Muscle layer of duodenum (tissue), 2 donors: ENCODE data around the gene ALDH6A1.

Experiments used
- H3K27ac ChIP-seq: one replicate; pipeline ENCODE4 v1.7.0; 2013; ENCODE audit warnings: mild to moderate bottlenecking, low read length
- H3K27me3 ChIP-seq: one replicate; pipeline ENCODE4 v1.7.0; 2013; ENCODE audit warnings: low read depth, mild to moderate bottlenecking, control low read depth, low read length
- H3K36me3 ChIP-seq, 2 donors: one replicate each; pipeline ENCODE4 v1.7.0; 2013; ENCODE audit warnings: low read length in 2 of 2, control low read depth in 1 of 2, mild to moderate bottlenecking in 1 of 2; ENCODE audit not compliant: insufficient read depth in 2 of 2, control insufficient read depth in 1 of 2
- H3K4me1 ChIP-seq, 2 donors: one replicate each; pipeline ENCODE4 v1.7.0; 2013; ENCODE audit warnings: low read length in 2 of 2, mild to moderate bottlenecking in 2 of 2, control low read depth in 1 of 2, moderate library complexity in 1 of 2; ENCODE audit not compliant: insufficient read depth in 2 of 2, control insufficient read depth in 1 of 2
- H3K4me3 ChIP-seq, 2 donors: one replicate each; pipeline ENCODE4 v1.7.0; 2013; ENCODE audit warnings: low read length in 2 of 2, low read depth in 1 of 2, mild to moderate bottlenecking in 1 of 2
- H3K9me3 ChIP-seq, 2 donors: one replicate each; pipeline ENCODE4 v1.7.0; 2013; ENCODE audit warnings: low read length in 2 of 2, control low read depth in 1 of 2, mild to moderate bottlenecking in 1 of 2; ENCODE audit not compliant: control insufficient read depth in 1 of 2
- donor health status: healthy.

Gene ALDH6A1

DNA sequence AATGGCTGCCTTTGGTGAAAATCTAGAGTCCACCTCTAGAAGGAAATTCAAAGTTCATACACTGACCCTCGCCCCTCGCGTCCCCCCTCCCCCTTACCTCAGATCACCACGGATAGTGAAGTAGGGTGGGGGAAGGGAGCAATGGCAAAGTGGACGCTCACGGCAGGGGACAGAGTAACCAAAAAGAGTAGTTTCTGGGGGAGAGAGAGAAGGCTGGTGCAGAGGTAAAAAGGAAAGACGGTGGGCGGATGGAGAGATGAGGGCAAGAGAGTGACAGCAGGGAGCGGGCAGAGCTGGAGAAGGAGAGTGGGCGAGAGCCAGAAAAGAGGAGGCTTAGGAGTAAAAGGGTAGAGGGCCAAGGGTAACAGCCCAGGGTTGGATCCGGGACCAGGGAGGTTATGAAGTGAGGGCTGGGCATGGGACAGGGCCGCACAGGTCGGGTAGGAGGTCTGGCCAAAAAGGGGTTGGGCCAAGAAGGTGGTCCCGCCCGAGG is 423 bp downstream of the ALDH6A1 start:
- Histone ChIP-seq H3K4me1 (peaks cover 6 to 25% of the 10 kb centered on the region in 2 donors), H3K9me3 (no peaks in the 10 kb centered on the region), H3K27me3 (no peaks in the 10 kb centered on the region), H3K4me3 (peak overlapping the region; percentile 79 to 97), H3K27ac (peak overlapping the region; percentile 68), H3K36me3 (no peaks in the 10 kb centered on the region)

DNA sequence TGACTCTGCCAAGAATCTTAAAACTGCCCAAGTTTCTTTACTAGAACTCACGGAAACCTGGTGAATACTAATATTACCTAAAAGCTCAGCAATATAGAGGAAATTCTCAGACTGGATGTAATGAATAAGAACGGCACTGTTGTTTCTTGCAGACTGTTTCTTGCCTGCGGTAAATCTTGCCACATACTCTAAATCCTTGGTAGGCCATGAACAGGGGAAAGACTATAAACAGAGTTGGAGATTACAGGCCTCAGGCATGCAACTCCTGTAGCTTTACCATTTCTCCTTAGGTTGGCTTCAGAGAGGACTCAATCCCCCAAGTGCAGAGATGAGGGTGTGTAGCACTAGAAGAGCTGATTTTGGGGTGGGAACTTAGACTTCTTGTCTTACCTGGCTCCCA is 1.1 kb downstream of the ALDH6A1 start:
- Histone ChIP-seq H3K9me3 (no peaks in the 10 kb centered on the region), H3K27me3 (no peaks in the 10 kb centered on the region), H3K27ac (peak overlapping the region; percentile 68), H3K4me3 (peak overlapping the region; percentile 79 to 97), H3K36me3 (no peaks in the 10 kb centered on the region), H3K4me1 (peaks cover 6 to 25% of the 10 kb centered on the region in 2 donors)

DNA sequence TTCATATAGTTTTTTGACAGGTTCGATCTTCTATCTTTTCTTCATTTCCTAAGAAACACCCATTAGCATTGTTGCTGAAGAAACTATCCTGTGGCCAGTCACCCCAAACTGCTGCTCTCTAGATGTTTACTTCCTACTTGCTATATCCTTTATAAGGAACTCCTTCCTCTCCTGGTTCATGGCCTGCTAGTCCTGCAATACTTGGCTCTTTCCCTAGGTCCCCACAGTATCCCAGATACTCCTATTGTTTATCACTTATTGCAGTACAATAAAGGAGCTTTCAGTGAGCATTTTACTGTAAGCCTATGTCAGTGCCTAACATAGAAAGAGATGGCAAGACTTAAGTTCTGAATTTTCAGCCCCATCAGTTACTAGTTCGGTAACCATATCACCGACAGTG is 2.8 kb downstream of the ALDH6A1 start:
- Histone ChIP-seq H3K4me3 (no peak overlapping the region), H3K27me3 (no peaks in the 10 kb centered on the region), H3K4me1 (peaks cover 6 to 24% of the 10 kb centered on the region in 2 donors), H3K36me3 (no peaks in the 10 kb centered on the region), H3K27ac (no peak overlapping the region), H3K9me3 (no peaks in the 10 kb centered on the region)

DNA sequence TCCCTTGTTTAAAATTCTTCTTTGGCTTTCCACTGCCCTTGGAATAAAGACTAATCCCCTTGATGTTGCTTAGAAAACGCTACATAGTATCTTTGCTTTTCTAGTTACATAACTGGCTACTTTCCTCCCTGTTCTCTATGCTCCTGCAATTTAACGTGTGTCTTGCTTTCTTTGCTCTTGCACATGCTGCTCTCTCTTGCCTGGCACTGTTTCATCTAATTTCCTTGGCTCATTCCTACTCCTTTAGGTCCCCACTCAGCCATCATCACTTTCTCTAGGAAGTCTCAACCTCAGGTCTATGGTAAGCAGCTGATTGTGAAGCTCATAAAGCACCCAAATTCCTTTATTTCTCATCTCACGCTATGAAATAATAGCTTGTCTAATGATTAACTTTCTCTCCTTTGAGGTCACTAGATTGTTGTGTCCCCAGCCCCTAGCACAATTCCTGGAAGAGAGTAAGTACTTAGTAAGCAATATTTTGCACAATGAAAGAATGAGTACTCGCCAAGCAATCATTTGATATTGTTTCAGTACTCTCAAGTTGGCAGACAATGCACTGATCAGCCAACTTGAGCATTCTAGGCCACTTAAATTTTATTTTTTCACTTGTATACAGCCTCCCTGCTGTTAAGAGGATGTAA is 3.3 kb downstream of the ALDH6A1 start:
- Histone ChIP-seq H3K27ac (no peak overlapping the region), H3K9me3 (no peaks in the 10 kb centered on the region), H3K4me3 (no peak overlapping the region), H3K27me3 (no peaks in the 10 kb centered on the region), H3K36me3 (no peaks in the 10 kb centered on the region), H3K4me1 (peaks cover 6 to 19% of the 10 kb centered on the region in 2 donors)

DNA sequence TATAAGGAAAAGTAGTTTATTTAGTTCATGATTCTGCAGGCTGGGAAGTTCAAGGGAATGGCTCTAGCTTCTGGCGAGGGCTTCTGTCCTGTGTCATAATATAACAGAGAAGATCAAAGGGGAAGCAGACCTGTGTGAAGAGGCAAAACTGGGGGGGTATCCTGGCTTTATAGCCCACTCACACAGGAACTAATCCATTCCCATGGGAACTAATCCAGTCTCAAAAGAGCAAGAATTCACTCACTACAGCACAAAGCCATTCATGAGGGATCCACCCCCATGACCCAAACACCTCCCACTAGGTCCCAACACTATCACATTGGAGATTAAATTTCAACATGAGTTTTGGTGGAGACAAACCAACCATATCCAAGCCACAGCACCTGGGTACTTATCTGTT is 6.9 kb downstream of the ALDH6A1 start:
- Histone ChIP-seq H3K36me3 (peaks cover 4 to 5% of the 10 kb centered on the region in 2 donors), H3K27me3 (no peaks in the 10 kb centered on the region), H3K9me3 (no peaks in the 10 kb centered on the region), H3K4me3 (no peak overlapping the region), H3K4me1 (no peaks in the 10 kb centered on the region), H3K27ac (no peak overlapping the region)

DNA sequence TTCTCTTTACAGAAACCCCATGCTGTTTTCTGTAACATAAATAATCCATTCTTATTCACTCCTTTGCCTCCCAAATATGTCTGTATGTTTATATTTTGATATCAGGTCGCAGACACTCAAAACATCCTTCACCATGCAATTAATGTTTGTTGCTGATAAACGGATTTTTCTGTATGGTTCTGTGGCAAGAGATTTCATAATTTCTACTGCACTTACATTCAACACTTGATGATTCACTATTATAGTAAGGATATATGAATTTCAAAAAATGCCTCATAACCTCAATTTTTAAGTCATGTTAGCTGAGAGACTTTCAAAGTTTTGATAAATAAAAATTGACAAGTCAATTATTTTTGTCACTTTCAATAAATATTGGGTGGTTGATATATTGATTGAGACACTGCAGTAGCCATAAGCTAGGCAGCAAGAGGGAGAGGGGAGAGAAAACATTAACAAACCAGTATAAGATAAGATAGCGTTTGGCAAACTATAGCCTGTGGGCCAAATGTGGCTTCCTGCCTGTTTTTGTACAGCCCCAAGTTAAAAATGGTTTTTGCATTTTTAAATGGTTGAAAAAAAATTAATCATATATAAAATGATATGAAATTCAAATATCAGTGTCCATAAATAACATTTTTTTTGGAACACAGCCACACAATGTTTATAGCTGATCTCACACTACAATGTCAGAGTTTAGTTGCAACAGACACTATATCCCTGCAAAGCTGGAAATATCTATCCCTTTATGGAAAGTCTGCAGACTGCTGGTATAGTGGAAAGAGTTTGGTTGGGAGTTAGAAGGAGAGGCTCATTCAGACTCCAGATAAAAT is 18.3 kb downstream of the ALDH6A1 start:
- Histone ChIP-seq H3K4me1 (no peaks in the 10 kb centered on the region), H3K4me3 (no peak overlapping the region), H3K27me3 (no peaks in the 10 kb centered on the region), H3K9me3 (no peaks in the 10 kb centered on the region), H3K36me3 (peaks cover 15 to 63% of the 10 kb centered on the region in 2 donors), H3K27ac (no peak overlapping the region)

DNA sequence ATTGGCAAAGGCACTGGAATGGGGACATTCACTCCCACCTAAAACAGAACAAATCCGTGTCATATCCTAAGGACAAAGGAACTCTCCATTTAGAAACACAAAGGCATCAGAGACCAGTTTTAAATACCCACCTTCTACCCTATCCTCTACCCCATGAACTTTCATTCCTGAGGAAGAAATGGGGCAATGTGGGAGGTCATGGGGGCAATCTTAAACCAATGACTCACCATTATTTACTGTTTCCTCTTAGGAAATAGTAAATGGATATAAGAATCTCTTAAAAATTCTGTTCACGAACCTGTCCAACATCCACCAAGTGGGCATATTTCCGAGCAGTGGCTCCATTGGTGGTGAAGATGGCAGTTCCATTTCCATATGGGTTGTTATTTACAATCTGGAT is 19.4 kb downstream of the ALDH6A1 start:
- H3K9me3 ChIP-seq: no peaks in the 10 kb centered on the region
- no peak overlapping the region for H3K4me3 ChIP-seq
- H3K4me1 ChIP-seq: no peaks in the 10 kb centered on the region
- no peak overlapping the region for H3K27ac ChIP-seq
- H3K36me3 ChIP-seq: peaks cover 21 to 62% of the 10 kb centered on the region in 2 donors
- no peaks in the 10 kb centered on the region for H3K27me3 ChIP-seq

DNA sequence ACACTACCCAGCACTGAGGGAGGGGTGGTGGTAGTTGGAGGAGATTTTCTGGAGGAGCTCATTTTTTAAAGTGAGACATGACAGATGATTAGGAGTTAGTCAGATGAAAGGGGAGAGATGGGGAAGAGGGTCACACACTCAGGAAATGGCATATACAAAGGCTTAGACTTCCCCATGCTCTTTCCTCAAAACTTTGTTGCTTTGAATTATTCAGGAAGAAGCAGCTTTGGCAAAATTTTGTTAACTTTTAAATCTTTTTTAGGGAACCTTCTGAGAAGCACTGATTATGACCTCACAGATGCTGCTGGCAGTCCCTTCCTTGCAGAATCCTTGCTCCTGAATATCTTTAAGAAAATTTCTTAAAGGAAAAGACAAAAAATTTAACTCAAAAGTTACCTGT is 19.8 kb downstream of the ALDH6A1 start:
- Histone ChIP-seq H3K27me3 (no peaks in the 10 kb centered on the region), H3K36me3 (peaks cover 25 to 65% of the 10 kb centered on the region in 2 donors), H3K9me3 (no peaks in the 10 kb centered on the region), H3K4me3 (no peak overlapping the region), H3K4me1 (no peaks in the 10 kb centered on the region), H3K27ac (no peak overlapping the region)

DNA sequence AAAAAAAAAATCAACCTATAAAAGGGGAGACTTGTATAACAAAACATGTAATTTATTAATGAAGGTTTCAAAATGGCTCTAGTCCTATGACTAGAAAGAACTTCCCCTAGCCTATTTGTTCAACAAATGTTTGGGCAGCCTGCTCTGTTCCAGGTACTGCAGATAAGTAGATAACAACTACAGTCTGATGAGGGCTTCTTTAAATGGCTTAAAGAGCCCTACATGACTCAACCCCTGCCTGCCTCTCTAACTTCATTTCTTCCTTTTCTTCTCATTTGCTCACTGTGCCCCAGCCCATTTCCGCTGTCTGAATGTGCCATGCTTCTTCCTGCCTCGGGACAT is 21.5 kb downstream of the ALDH6A1 start:
- Histone ChIP-seq H3K27me3 (no peaks in the 10 kb centered on the region), H3K4me1 (no peaks in the 10 kb centered on the region), H3K27ac (no peak overlapping the region), H3K4me3 (no peak overlapping the region), H3K9me3 (no peaks in the 10 kb centered on the region), H3K36me3 (peaks cover 25 to 67% of the 10 kb centered on the region in 2 donors)

DNA sequence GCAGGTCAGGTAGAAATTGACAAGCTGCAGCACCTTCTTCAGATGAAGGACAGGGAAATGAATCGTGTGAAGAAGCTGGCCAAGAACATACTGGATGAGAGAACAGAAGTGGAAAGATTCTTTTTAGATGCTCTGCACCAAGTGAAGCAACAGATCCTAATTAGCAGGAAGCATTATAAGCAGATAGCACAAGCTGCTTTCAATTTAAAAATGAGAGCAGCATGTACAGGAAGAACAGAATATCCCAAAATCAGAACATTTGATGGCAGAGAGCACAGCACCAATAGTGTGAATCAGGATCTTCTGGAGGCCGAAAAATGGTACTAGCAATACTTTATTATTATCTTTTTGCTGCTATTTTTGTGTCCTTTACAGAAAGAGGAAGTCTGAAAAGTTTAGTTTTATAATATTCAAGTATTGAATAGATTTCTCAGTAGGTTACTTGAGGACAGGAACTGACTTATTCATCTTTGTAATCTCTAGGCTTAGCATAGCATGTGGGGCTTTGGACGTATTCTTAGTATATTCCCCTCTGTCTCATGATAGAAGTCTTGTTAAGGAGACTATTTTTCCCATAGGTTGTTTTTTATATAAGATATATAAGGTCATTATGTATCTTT is 34.3 kb downstream of the ALDH6A1 start:
- Histone ChIP-seq H3K27me3 (no peaks in the 10 kb centered on the region), H3K4me3 (no peak overlapping the region), H3K36me3 (peaks cover 9 to 11% of the 10 kb centered on the region in 2 donors), H3K9me3 (no peaks in the 10 kb centered on the region), H3K27ac (no peak overlapping the region), H3K4me1 (no peaks in the 10 kb centered on the region)

DNA sequence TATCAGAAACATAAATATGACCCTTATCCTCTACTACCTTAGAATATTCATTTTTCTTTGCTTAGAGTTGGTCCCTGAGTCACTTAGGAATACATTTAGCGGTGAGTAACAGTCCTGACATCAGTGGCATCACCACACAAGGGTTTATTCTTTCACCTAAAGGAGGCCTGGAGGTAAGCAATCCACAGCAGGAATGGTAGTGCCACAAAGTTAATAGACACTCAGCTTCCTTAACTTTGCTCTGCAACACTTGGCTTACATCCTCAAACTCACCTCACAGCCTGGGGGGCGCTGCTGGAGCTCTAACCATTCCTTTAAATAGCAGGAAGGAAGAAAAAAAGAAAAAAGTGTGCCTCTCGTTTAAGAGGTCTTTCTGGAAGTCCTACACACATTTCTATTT is 36.0 kb downstream of the ALDH6A1 start:
- Histone ChIP-seq H3K4me3 (no peak overlapping the region), H3K27ac (no peak overlapping the region), H3K36me3 (peaks cover 9 to 11% of the 10 kb centered on the region in 2 donors), H3K4me1 (no peaks in the 10 kb centered on the region), H3K9me3 (no peaks in the 10 kb centered on the region), H3K27me3 (no peaks in the 10 kb centered on the region)
